COR-L47 (cell line): Measurements from ENCODE around the gene TEFM.
"Not testable (repeated sequence)": the region's sequence is repeated elsewhere in the genome, so short reads cannot be mapped to it uniquely, and the experiment has no call there.

ENCODE experiments used
- DNase-seq: peaks from one replicate; lab custom pipeline; 2025; lab: John Stamatoyannopoulos, UW

The TEFM gene

GRCh38 chr17:30920683-30921543 lies 14.9 kb upstream of the TEFM start:
- DNase-seq = no peak

- DNase-seq = no peak
Measured at GRCh38 chr17:30920282-30920681, 14.2 kb upstream of the TEFM start.

GRCh38 chr17:30917050-30917449 lies 11.0 kb upstream of the TEFM start:
- no peak for DNase-seq

- no peak for DNase-seq
Measured at GRCh38 chr17:30915833-30916611, 10.0 kb upstream of the TEFM start.

GRCh38 chr17:30913955-30914354 lies 7.9 kb upstream of the TEFM start:
- no peak for DNase-seq

- DNase-seq = not testable (repeated sequence)
Measured at GRCh38 chr17:30910151-30910550, 4.1 kb upstream of the TEFM start.

- DNase-seq = no peak
Measured at GRCh38 chr17:30908717-30909420, 2.8 kb upstream of the TEFM start.

GRCh38 chr17:30905742-30906100 lies 317 bp downstream of the TEFM start:
- DNase-seq = no peak

- DNase-seq = no peak
Measured at GRCh38 chr17:30897311-30897710, 8.7 kb downstream of the TEFM start.

GRCh38 chr17:30894236-30894635 lies 11.8 kb downstream of the TEFM start:
- DNase-seq = no peak

GRCh38 chr17:30886187-30886586 lies 19.9 kb downstream of the TEFM start:
- no peak for DNase-seq

GRCh38 chr17:30869005-30869404 lies 37.0 kb downstream of the TEFM start:
- no peak for DNase-seq

GRCh38 chr17:30864636-30865035 lies 41.4 kb downstream of the TEFM start:
- DNase-seq = no peak

- DNase-seq = no peak
Measured at GRCh38 chr17:30858556-30859250, 47.3 kb downstream of the TEFM start.

- DNase-seq = no peak
Measured at GRCh38 chr17:30854146-30854545, 51.9 kb downstream of the TEFM start.
